Activated naive CD4-positive, alpha-beta T cell treated with anti-CD3 and anti-CD28 coated beads, Interleukin-2, amount 50 U/mL, for 24 hours (primary cell): ENCODE results near the gene NUFIP2.

Experiments
- H3K27ac Mint-ChIP-seq: one replicate; pipeline ENCODE4 v1.8.0; 2021; ENCODE audit warnings: mild to moderate bottlenecking, mixed read lengths
- H3K27me3 Mint-ChIP-seq: one replicate; pipeline ENCODE4 v1.8.0; 2021; ENCODE audit warnings: mixed read lengths
- H3K36me3 Mint-ChIP-seq: one replicate; pipeline ENCODE4 v1.8.0; 2021; ENCODE audit warnings: mixed read lengths
- H3K4me1 Mint-ChIP-seq: one replicate; pipeline ENCODE4 v1.8.0; 2021; ENCODE audit warnings: mixed read lengths
- H3K4me3 Mint-ChIP-seq: one replicate; pipeline ENCODE4 v1.8.0; 2021; ENCODE audit warnings: mild to moderate bottlenecking, mixed read lengths
- H3K9me3 Mint-ChIP-seq: one replicate; pipeline ENCODE4 v1.8.0; 2021; ENCODE audit warnings: mixed read lengths

NUFIP2 gene

DNA sequence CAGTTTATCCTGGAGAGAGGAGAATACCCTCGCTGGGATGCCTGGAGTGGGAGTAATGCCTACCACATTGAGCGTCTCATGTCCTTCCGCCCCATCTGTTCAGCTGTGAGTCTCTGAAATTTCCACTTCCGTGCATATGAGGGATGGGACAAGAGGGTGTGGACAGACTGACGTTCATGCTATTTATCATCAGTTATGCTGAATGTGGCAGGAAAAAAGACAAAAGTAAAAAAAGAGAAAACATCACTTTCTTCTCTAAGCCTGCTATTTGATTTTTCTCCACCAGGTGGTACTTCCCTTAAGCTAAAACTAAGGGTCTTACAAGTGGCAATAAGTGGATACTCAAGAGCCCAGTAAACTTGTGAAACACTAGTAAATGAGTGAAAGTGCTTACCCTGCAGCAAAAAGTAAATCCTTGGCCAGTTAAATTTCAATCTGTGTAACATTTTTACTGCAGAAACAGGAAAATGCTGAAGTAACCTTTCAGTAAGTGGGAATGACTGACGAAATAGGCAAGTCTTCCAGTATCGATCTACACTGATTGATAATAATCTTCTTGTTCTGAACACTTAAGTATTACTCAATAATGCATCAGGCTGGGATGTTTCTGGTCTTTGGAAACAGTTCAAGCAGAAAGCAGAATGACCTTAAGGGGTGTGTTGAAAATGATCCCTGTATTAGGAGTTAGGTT lies 41.7 kb downstream of the NUFIP2 start:
- no peak overlapping the region for H3K4me3 Mint-ChIP-seq
- H3K27me3 Mint-ChIP-seq: no peaks in the 10 kb centered on the region
- H3K4me1 Mint-ChIP-seq: peaks cover 6% of the 10 kb centered on the region
- H3K9me3 Mint-ChIP-seq: no peaks in the 10 kb centered on the region
- no peak overlapping the region for H3K27ac Mint-ChIP-seq
- no peaks in the 10 kb centered on the region for H3K36me3 Mint-ChIP-seq

DNA sequence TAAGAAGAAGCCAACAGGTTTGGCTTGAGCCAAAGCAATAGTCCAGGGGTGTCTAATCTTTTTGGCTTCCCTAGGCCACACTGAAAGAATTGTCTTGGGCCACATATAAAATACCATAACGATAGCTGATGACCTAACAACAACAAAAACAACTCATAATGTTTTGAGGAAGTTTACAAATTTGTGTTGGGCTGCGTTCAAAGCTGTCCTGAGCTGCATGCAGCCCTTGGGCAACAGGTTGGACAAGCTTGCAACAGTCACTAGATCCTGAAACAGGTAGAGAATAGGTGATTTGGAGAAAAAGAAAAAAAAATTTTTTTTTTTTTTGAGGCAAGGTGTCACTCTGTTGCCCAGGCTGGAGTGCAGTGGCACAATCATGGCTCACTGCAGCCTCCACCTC lies 42.8 kb downstream of the NUFIP2 start:
- no peaks in the 10 kb centered on the region for H3K27me3 Mint-ChIP-seq
- H3K36me3 Mint-ChIP-seq: no peaks in the 10 kb centered on the region
- H3K4me3 Mint-ChIP-seq: no peak overlapping the region
- H3K9me3 Mint-ChIP-seq: no peaks in the 10 kb centered on the region
- no peak overlapping the region for H3K27ac Mint-ChIP-seq
- H3K4me1 Mint-ChIP-seq: no peaks in the 10 kb centered on the region

- no peak overlapping the region for H3K27ac Mint-ChIP-seq
- H3K4me1 Mint-ChIP-seq: no peaks in the 10 kb centered on the region
- H3K9me3 Mint-ChIP-seq: no peaks in the 10 kb centered on the region
- no peaks in the 10 kb centered on the region for H3K27me3 Mint-ChIP-seq
- H3K36me3 Mint-ChIP-seq: no peaks in the 10 kb centered on the region
- no peak overlapping the region for H3K4me3 Mint-ChIP-seq
Observed at GRCh38 chr17:29250666-29251065, 43.3 kb downstream of the NUFIP2 start.

- Mint-ChIP-seq H3K27me3 (no peaks in the 10 kb centered on the region), H3K4me1 (no peaks in the 10 kb centered on the region), H3K4me3 (no peak overlapping the region), H3K36me3 (no peaks in the 10 kb centered on the region), H3K9me3 (no peaks in the 10 kb centered on the region), H3K27ac (no peak overlapping the region)
Observed at GRCh38 chr17:29248845-29249244, 45.1 kb downstream of the NUFIP2 start.

DNA sequence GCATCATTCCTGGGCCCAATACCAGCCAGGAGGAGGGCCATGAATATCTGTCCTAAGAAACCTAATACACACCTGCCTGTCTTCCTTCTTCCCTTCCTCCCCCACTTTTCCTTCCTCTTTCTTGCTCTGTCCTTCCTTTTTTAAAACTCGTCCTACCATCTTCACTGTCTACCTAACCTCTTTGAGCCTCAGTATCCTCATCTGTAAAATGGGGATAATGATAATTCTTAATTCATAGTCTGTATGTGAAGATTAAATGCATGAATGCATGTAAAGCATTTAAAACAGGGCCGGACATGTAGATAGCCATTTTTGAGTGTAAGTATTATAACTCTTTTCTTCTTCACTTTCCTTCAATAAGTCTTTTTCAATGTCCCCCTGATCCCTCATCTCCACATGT lies 46.7 kb downstream of the NUFIP2 start:
- H3K27ac Mint-ChIP-seq: no peak overlapping the region
- no peaks in the 10 kb centered on the region for H3K9me3 Mint-ChIP-seq
- no peak overlapping the region for H3K4me3 Mint-ChIP-seq
- H3K36me3 Mint-ChIP-seq: no peaks in the 10 kb centered on the region
- H3K4me1 Mint-ChIP-seq: no peaks in the 10 kb centered on the region
- H3K27me3 Mint-ChIP-seq: no peaks in the 10 kb centered on the region

GRCh38 chr17:29246628-29247027 lies 47.3 kb downstream of the NUFIP2 start, which contains the start of gene CRYBA1:
CRYBA1 (plus strand) TSS chr17:29246859; CDS start chr17:29246864, 5 bp downstream.
- Mint-ChIP-seq H3K27ac (no peak within 1 kb of the TSS), H3K4me3 (no peak within 1 kb of the TSS), H3K4me1 (no peaks in the 10 kb centered on the region), H3K9me3 (no peaks in the 10 kb centered on the region), H3K36me3 (no peaks in the 10 kb centered on the region), H3K27me3 (no peaks in the 10 kb centered on the region)

DNA sequence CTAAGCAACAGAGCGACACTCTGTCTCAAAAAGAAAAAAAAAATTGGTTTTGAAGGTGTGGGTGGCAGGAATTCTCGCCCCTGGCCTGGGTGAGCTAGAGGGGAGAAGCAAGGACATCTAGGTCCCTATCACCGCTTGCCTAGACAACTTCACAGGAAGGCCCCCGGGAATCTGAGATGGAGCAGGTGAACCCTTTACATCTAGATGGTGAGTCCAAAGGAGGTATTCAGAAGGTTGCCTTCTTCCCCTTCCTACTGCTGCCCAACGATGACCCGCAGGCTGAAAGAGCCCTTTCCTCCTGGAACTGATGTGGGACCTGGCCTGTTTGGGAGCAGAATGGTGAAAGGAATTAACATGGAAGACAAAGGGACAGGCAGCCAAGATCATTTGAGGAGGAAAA lies 48.5 kb downstream of the NUFIP2 start:
- Mint-ChIP-seq H3K9me3 (no peaks in the 10 kb centered on the region), H3K4me3 (no peak overlapping the region), H3K27me3 (no peaks in the 10 kb centered on the region), H3K27ac (no peak overlapping the region), H3K4me1 (peaks cover 3% of the 10 kb centered on the region), H3K36me3 (no peaks in the 10 kb centered on the region)

DNA sequence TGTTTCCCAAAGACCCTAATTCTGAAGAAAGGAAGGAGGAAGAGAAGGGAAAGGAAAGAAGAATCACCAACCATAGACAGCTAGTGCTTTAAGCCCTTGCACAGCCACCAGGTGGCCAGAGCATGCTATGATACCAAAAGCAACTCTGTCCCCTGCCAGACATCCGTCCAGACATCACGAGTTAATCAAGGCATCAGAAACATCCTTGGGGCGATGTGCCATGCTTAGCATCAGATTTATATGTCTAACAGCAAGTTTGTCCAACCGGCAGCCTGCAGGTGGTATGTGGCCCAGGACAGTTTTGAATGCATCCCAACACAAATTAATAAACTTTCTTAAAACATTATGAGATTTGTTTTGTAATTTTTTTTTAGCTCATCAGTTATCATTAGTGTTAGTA lies 50.2 kb downstream of the NUFIP2 start:
- Mint-ChIP-seq H3K27ac (no peak overlapping the region), H3K4me1 (peaks cover 6% of the 10 kb centered on the region), H3K9me3 (no peaks in the 10 kb centered on the region)

GRCh38 chr17:29242790-29243189 lies 51.2 kb downstream of the NUFIP2 start:
- H3K27ac Mint-ChIP-seq: no peak overlapping the region
- H3K4me1 Mint-ChIP-seq: peaks cover 6% of the 10 kb centered on the region
- H3K4me3 Mint-ChIP-seq: no peak overlapping the region
- H3K27me3 Mint-ChIP-seq: no peaks in the 10 kb centered on the region
- H3K9me3 Mint-ChIP-seq: no peaks in the 10 kb centered on the region
- no peaks in the 10 kb centered on the region for H3K36me3 Mint-ChIP-seq

More for the DNA sequence above, 50.2 kb downstream of the NUFIP2 start:
- Mint-ChIP-seq H3K4me3 (no peak overlapping the region), H3K36me3 (no peaks in the 10 kb centered on the region), H3K27me3 (no peaks in the 10 kb centered on the region)

- peaks cover 6% of the 10 kb centered on the region for H3K4me1 Mint-ChIP-seq
- H3K4me3 Mint-ChIP-seq: no peak overlapping the region
- H3K27ac Mint-ChIP-seq: no peak overlapping the region
- H3K27me3 Mint-ChIP-seq: no peaks in the 10 kb centered on the region
- no peaks in the 10 kb centered on the region for H3K36me3 Mint-ChIP-seq
- no peaks in the 10 kb centered on the region for H3K9me3 Mint-ChIP-seq
Observed at GRCh38 chr17:29242051-29242450, 51.9 kb downstream of the NUFIP2 start.

GRCh38 chr17:29240968-29241963 lies 52.7 kb downstream of the NUFIP2 start:
- Mint-ChIP-seq H3K9me3 (no peaks in the 10 kb centered on the region), H3K4me1 (peaks cover 6% of the 10 kb centered on the region), H3K27ac (no peak overlapping the region), H3K36me3 (no peaks in the 10 kb centered on the region), H3K4me3 (no peak overlapping the region), H3K27me3 (no peaks in the 10 kb centered on the region)

GRCh38 chr17:29240477-29240876 lies 53.5 kb downstream of the NUFIP2 start:
- H3K27ac Mint-ChIP-seq: no peak overlapping the region
- H3K36me3 Mint-ChIP-seq: no peaks in the 10 kb centered on the region
- no peak overlapping the region for H3K4me3 Mint-ChIP-seq

GRCh38 chr17:29238133-29238850 lies 55.7 kb downstream of the NUFIP2 start:
- H3K27ac Mint-ChIP-seq: no peak overlapping the region
- H3K27me3 Mint-ChIP-seq: no peaks in the 10 kb centered on the region
- no peaks in the 10 kb centered on the region for H3K36me3 Mint-ChIP-seq
- peaks cover 6% of the 10 kb centered on the region for H3K4me1 Mint-ChIP-seq
- H3K9me3 Mint-ChIP-seq: no peaks in the 10 kb centered on the region
- no peak overlapping the region for H3K4me3 Mint-ChIP-seq

More at GRCh38 chr17:29240477-29240876, 53.5 kb downstream of the NUFIP2 start:
- Mint-ChIP-seq H3K9me3 (no peaks in the 10 kb centered on the region), H3K27me3 (no peaks in the 10 kb centered on the region), H3K4me1 (peaks cover 6% of the 10 kb centered on the region)

GRCh38 chr17:29237476-29238132 lies 56.3 kb downstream of the NUFIP2 start:
- Mint-ChIP-seq H3K9me3 (no peaks in the 10 kb centered on the region), H3K4me3 (no peak overlapping the region), H3K36me3 (no peaks in the 10 kb centered on the region), H3K27ac (no peak overlapping the region), H3K4me1 (peaks cover 6% of the 10 kb centered on the region), H3K27me3 (no peaks in the 10 kb centered on the region)

DNA sequence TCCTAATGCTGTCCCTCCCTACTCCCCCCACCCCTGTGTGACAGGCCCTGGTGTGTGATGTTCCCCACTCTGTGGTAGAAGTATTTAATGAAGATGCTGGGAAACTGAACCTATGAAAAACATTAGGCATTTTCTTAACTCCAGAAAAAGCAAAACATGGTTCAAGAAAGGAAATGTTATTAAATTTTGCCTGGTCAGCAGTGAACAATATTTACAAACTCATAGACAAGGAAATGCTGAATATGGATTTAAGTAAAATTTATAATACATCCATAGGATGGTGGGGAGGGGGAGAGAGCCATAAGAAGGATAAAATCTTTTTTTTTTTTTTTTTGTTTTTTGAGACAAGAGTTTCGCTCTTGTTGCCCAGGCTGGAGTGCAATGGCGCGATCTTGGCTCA lies 58.0 kb downstream of the NUFIP2 start:
- H3K9me3 Mint-ChIP-seq: no peaks in the 10 kb centered on the region
- H3K4me3 Mint-ChIP-seq: no peak overlapping the region
- peaks cover 6% of the 10 kb centered on the region for H3K4me1 Mint-ChIP-seq
- no peaks in the 10 kb centered on the region for H3K27me3 Mint-ChIP-seq
- no peaks in the 10 kb centered on the region for H3K36me3 Mint-ChIP-seq
- no peak overlapping the region for H3K27ac Mint-ChIP-seq
